Common myeloid progenitor, CD34-positive (primary cell): ENCODE measurements around the gene AFAP1L2.
"Not testable (repeated sequence)": the region's sequence is repeated elsewhere in the genome, so short reads cannot be mapped to it uniquely, and the experiment has no call there.

Source experiments
- CTCF ChIA-PET: fragments of 350-600 bp; sonication (Branson Sonifier 250); formaldehyde crosslinking; loops from one replicate; lab custom pipeline; 2021; ENCODE audit warnings: antibody characterized with exemption; lab: Charles Lee
- POLR2A ChIA-PET: fragments of 350-600 bp; sonication (Branson Sonifier 250); formaldehyde crosslinking; loops from one replicate; lab custom pipeline; 2021; ENCODE audit warnings: antibody characterized with exemption; lab: Charles Lee
- DNase-seq, 3 donors: peaks; one replicate each; pipeline versions ENCODE4 v3.0.0 to v3.0.0-alpha.2; 2013
- H3K27ac ChIP-seq, 2 experiments: 1 replicate in 1 of 2; 2 replicates in 1 of 2; pipeline ENCODE4 v1.7.0; 2013; ENCODE audit warnings: inconsistent platforms in 2 of 2, low read length in 2 of 2, mild to moderate bottlenecking in 2 of 2, low read depth in 1 of 2, moderate library complexity in 1 of 2; ENCODE audit not compliant: severe bottlenecking in 2 of 2, insufficient read depth in 1 of 2, poor library complexity in 1 of 2
- H3K27me3 ChIP-seq, 5 experiments: replicated peaks in 2 of 5; 1 replicate in 3 of 5; 2 replicates in 2 of 5; pipeline versions ENCODE4 v1.6.1 to v1.7.0; 2013; ENCODE audit warnings: low read length in 4 of 5, mild to moderate bottlenecking in 2 of 5, moderate library complexity in 2 of 5, inconsistent platforms in 1 of 5; ENCODE audit not compliant: insufficient read depth in 5 of 5, control insufficient read depth in 4 of 5
- H3K36me3 ChIP-seq, 4 experiments: 1 replicate in 2 of 4; 2 replicates in 2 of 4; pipeline versions ENCODE4 v1.6.1 to v1.7.0; 2013; ENCODE audit warnings: low read length in 3 of 4, control low read depth in 1 of 4, mild to moderate bottlenecking in 1 of 4; ENCODE audit not compliant: control insufficient read depth in 4 of 4, insufficient read depth in 4 of 4
- H3K4me1 ChIP-seq, 4 experiments: 1 replicate in 3 of 4; 2 replicates in 1 of 4; pipeline versions ENCODE4 v1.6.1 to v1.7.1; 2013; ENCODE audit warnings: low read length in 3 of 4, mild to moderate bottlenecking in 3 of 4, control low read depth in 1 of 4, inconsistent platforms in 1 of 4, moderate library complexity in 1 of 4; ENCODE audit not compliant: control insufficient read depth in 4 of 4, insufficient read depth in 4 of 4; ENCODE audit errors: control extremely low read depth in 1 of 4
- H3K4me3 ChIP-seq, 7 experiments: 1 replicate in 4 of 7; 2 replicates in 3 of 7; pipeline versions ENCODE4 v1.5.1 to v1.7.0; 2013; ENCODE audit warnings: mild to moderate bottlenecking in 7 of 7, low read length in 6 of 7, moderate library complexity in 6 of 7, inconsistent platforms in 2 of 7, low read depth in 2 of 7, control low read depth in 1 of 7; ENCODE audit not compliant: insufficient read depth in 4 of 7, control insufficient read depth in 1 of 7; ENCODE audit errors: extremely low read depth in 1 of 7
- H3K9me3 ChIP-seq, 5 experiments: 1 replicate in 4 of 5; 2 replicates in 1 of 5; pipeline versions ENCODE4 v1.6.1 to v1.7.1; 2013; ENCODE audit warnings: low read length in 4 of 5, mild to moderate bottlenecking in 2 of 5, inconsistent platforms in 1 of 5, low read depth in 1 of 5, moderate library complexity in 1 of 5; ENCODE audit not compliant: control insufficient read depth in 4 of 5, insufficient read depth in 2 of 5; ENCODE audit errors: control extremely low read depth in 1 of 5
- WGBS: methylation state at CpG from one replicate; pipeline ENCODE4 v1.1.5; 2013; ENCODE audit not compliant: insufficient coverage; 5-methylcytosine and 5-hydroxymethylcytosine counted together

Gene AFAP1L2

DNA sequence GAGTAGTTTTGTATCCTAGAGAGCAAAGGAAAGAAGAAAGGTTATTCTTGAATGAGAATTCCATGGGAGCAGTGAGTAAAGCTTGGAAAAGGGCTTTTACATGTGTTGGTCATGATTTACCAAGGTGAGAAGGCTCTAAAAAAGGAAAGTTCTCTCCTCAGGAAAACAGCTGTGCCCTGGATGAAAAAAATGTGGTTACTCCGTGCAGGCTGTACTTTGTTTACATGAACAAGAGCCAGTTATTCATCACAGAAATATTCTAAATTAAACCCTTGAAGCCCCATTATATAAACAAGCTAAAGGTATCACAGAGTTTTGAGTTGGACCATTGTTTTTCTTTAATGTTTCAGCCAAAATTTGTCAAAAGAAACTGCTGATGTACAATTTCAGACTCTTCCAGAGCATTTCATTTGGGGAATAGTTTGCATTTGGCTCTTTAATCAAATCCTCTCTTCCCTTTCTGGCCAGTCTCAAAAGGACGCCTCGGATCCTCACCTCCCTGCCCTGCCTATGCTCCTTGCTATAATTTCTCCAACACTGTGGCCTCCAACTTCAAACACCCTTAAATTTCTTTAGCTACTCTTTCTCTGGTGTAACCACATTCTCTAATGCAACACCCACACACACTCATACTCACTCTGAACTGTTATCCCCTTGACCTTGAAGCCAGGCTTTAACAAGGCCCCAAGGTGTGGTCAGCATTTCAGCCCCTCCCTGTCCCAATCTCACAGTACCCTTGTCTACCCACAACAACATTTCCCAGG, 47.4 kb downstream of the AFAP1L2 start:
- ChIA-PET POLR2A (no interaction called here), CTCF (no interaction called here)
- 53% methylated on average over 3 of the region's 3 CpGs for WGBS
- H3K27ac ChIP-seq: no peak overlapping the region
- H3K27me3 ChIP-seq: no peaks in the 10 kb centered on the region
- no peaks in the 10 kb centered on the region for H3K9me3 ChIP-seq
- H3K4me1 ChIP-seq: peaks cover 0 to 13% (median 5%) of the 10 kb centered on the region in 4 experiments
- DNase-seq: no peak
- no peak overlapping the region for H3K4me3 ChIP-seq
- H3K36me3 ChIP-seq: no peaks in the 10 kb centered on the region

DNA sequence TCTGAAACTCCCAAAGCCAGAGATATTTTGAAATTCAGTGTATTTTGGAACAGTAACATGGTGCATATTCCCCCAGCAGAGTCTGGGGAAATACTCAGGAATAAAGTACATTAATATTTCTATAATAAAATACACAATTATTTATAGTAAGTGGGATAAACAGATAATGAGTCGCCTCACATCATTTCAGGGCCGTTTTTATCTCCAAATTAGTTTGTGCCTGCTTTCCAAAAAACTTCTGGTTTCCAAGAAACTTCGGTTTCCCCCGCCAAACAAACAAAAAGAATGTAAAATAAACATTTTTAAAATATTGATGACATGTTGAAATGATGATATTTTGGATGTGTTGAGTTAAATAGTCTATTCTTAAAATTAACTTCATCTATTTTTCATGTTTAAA, 48.2 kb downstream of the AFAP1L2 start:
- H3K36me3 ChIP-seq: no peaks in the 10 kb centered on the region
- ChIA-PET POLR2A (no interaction called here), CTCF (no interaction called here)
- no peak overlapping the region for H3K27ac ChIP-seq
- H3K4me1 ChIP-seq: peaks cover 0 to 13% (median 5%) of the 10 kb centered on the region in 4 experiments
- no peaks in the 10 kb centered on the region for H3K27me3 ChIP-seq
- WGBS: no CpG with 5 or more reads among the region's 4 CpGs
- no peaks in the 10 kb centered on the region for H3K9me3 ChIP-seq
- no peak for DNase-seq
- no peak overlapping the region for H3K4me3 ChIP-seq

DNA sequence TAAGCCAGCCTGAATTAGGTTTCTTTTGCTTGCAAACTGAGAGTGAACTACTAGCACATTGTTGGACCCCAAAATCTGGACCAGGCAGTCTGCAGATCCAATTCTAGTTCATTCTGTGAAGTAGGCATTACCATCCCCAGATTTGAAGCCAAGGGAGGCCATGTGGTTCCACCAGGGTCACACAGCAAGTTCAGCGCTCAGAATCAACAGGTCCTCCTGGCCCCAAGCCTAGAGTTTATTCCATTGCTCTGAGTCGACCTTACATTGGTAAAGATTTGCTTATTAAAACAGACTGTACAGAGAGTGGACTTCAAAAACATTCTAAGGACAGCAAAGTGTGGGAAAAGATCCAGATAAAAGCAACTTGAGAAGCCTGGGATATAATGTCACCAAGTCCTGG, 50.9 kb downstream of the AFAP1L2 start:
- DNase-seq: no peak
- H3K27ac ChIP-seq: no peak overlapping the region
- WGBS: 100% methylated on average over 1 of the region's 2 CpGs
- no peaks in the 10 kb centered on the region for H3K9me3 ChIP-seq
- POLR2A ChIA-PET: no interaction called here
- H3K27me3 ChIP-seq: no peaks in the 10 kb centered on the region
- H3K36me3 ChIP-seq: no peaks in the 10 kb centered on the region
- CTCF ChIA-PET: no interaction called here
- no peak overlapping the region for H3K4me3 ChIP-seq
- H3K4me1 ChIP-seq: peaks cover 0 to 13% (median 5%) of the 10 kb centered on the region in 4 experiments

DNA sequence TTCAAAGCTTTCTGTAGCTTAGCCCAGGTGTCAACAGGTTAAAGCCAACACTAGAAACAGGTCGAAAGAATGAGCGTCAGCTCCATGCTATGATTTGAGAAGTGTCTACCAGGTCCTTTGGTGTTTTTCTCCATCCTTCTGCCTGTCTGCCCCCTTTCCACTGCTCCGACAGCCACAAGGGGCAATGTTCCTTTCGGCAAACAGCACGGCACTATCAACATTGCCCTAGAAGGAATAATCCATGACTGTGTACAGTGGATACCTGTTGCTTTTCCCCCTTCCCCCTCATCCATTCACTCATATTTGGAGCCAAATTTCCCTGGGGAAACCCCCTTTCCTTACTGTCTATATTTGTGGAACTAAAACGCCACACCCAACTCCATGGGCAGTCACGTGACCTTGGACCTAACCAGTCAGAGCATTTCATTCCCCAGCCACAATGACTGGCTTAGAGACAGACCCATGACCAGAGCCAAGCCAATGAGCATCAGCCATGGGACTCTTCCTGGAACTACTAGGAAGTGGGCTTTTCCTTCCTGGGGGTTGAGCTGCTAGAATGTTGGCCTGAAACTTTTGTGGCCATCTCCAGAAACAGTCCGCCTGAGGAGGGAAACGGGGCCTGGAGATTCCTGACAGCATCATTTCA, 51.5 kb downstream of the AFAP1L2 start:
- Histone ChIP-seq H3K27ac (no peak overlapping the region), H3K9me3 (no peaks in the 10 kb centered on the region), H3K27me3 (no peaks in the 10 kb centered on the region), H3K4me1 (peaks cover 0 to 13% (median 5%) of the 10 kb centered on the region in 4 experiments), H3K36me3 (no peaks in the 10 kb centered on the region), H3K4me3 (no peak overlapping the region)
- no peak for DNase-seq
- ChIA-PET CTCF (interaction anchor here (0.7 kb wide), 1 partner anchor 64 kb away, joined by 3 read pairs; no protein-coding TSS in a partner anchor), POLR2A (no interaction called here)
- 96% methylated on average over 6 of the region's 9 CpGs for WGBS

DNA sequence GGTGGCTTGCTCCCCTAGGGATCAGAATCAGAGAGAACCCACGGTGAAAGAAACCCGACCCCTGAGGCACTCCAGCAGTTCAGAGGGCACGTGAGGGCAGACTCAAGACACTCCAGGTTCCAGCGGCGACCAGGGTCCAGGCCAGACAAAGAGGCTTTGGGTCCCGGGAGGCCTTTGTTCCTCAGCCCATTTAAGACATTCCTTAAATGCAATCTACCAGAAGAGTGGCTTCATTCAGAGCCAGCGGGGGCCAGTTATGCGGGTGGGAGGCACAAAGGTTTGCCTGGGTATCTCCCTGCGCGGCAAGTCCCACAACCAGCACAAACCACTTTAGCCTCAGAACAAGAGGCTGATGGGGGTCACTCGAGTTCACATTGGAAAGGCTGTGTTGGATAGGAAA, 53.6 kb downstream of the AFAP1L2 start:
- Histone ChIP-seq H3K4me3 (no peak overlapping the region), H3K27me3 (no peaks in the 10 kb centered on the region), H3K27ac (no peak overlapping the region), H3K9me3 (no peaks in the 10 kb centered on the region), H3K4me1 (peaks cover 0 to 10% (median 7%) of the 10 kb centered on the region in 4 experiments), H3K36me3 (no peaks in the 10 kb centered on the region)
- CTCF ChIA-PET: no interaction called here
- POLR2A ChIA-PET: no interaction called here
- no peak for DNase-seq
- WGBS: 96% methylated on average over 6 of the region's 11 CpGs

DNA sequence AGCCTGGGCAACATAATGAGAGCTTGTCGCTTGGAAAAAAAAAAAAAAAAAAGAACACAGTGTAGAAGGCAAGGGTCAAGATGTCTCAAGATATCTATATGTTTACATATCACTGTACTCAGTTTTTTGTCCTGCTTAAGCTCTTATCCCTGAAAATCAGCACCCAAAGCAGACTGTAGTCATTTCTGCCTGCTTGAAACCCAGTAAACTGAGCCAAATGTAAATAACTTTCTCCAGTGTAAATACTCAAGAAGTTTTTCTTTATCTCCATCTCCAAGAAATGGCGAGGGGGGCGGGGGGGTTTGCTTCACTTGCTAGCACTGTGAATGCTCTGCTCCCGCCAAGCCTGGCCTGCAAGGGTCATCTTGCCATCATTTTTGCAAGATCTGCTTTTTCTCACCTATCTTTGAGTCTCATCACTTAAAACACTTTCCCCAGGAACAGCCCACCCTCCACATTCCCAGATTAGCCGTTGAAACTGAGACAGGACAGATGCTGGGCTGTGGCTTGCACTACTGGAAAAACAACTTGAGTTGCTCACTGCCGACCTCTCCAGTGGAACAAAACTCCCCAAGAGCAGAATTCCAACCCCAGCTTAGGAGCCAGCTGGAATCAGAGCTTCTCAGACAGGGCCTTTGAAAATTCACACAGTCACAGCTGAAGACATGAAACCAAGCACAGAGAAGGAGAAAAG, 54.6 kb downstream of the AFAP1L2 start:
- WGBS: 96% methylated on average over 5 of the region's 6 CpGs
- Histone ChIP-seq H3K4me1 (peaks cover 0 to 10% (median 7%) of the 10 kb centered on the region in 4 experiments), H3K9me3 (no peaks in the 10 kb centered on the region), H3K27me3 (no peaks in the 10 kb centered on the region), H3K36me3 (no peaks in the 10 kb centered on the region), H3K4me3 (no peak overlapping the region), H3K27ac (no peak overlapping the region)
- CTCF ChIA-PET: no interaction called here
- POLR2A ChIA-PET: no interaction called here
- DNase-seq: no peak

DNA sequence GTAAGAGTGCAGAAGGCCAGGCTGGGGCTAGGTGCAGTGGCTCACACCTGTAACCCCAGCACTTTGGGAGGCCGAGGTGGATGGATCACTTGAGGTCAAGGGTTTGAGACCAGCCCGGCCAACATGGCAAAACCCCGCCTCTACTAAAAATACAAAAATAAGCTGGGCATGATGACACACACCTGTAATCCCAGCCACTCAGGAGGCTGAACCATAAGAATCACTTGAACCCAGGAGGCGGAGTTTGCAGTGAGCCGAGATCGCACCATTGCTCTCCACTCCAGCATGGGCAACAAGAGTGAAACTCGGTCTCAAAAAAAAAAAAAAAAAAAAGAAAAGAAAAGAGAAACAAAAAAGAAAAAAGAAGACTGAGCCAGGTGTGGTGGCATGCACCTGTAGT, 55.2 kb downstream of the AFAP1L2 start:
- DNase-seq, CTCF ChIA-PET, H3K27me3 ChIP-seq, POLR2A ChIA-PET, H3K36me3 ChIP-seq, H3K27ac ChIP-seq, H3K4me3 ChIP-seq, H3K9me3 ChIP-seq: not testable (repeated sequence)
- peaks cover 0 to 12% (median 8%) of the 10 kb centered on the region in 4 experiments for H3K4me1 ChIP-seq
- WGBS: 97% methylated on average over 5 of the region's 7 CpGs
